Tibial nerve (tissue), 3 donors: ENCODE data around the gene TDO2.

Experiments
- POLR2A ChIP-seq, 2 donors: fragments of 450-650 bp; IDR thresholded peaks; one replicate each; pipeline ENCODE4 v1.6.1; 2017; ENCODE audit warnings: antibody characterized with exemption in 2 of 2, mild to moderate bottlenecking in 2 of 2, moderate library complexity in 2 of 2
- TF ChIP-seq, protein P1 (sequence below), 5 experiments: fragments of 200-600 bp in 3 of 5; fragments of 450-650 bp in 2 of 5; sonication (generic) in 3 of 5; IDR thresholded peaks; one replicate each; pipeline ENCODE4 v1.5.1; 2016 to 2019; ENCODE audit warnings: antibody characterized with exemption in 5 of 5, mild to moderate bottlenecking in 3 of 5, moderate library complexity in 2 of 5

GRCh38 chr4:155964016-155964891, 60.8 kb downstream of the TDO2 start:
- TF ChIP-seq, protein P1, sequence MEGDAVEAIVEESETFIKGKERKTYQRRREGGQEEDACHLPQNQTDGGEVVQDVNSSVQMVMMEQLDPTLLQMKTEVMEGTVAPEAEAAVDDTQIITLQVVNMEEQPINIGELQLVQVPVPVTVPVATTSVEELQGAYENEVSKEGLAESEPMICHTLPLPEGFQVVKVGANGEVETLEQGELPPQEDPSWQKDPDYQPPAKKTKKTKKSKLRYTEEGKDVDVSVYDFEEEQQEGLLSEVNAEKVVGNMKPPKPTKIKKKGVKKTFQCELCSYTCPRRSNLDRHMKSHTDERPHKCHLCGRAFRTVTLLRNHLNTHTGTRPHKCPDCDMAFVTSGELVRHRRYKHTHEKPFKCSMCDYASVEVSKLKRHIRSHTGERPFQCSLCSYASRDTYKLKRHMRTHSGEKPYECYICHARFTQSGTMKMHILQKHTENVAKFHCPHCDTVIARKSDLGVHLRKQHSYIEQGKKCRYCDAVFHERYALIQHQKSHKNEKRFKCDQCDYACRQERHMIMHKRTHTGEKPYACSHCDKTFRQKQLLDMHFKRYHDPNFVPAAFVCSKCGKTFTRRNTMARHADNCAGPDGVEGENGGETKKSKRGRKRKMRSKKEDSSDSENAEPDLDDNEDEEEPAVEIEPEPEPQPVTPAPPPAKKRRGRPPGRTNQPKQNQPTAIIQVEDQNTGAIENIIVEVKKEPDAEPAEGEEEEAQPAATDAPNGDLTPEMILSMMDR (IDR thresholded peaks at IDR 0.05): no peak
- no peak for TF ChIP-seq POLR2A (IDR thresholded peaks at IDR 0.05)
